GM12878 (cell line): ENCODE data around the gene CACUL1. TPM values are rescaled to one million over a fixed set of nuclear protein-coding genes. Genes with fewer than 3 reads are reported as not detected.

Experiments used
- ATAC-seq: fragments of 200-7000 bp; cut with Tn5 transposase; 3 replicates; pipeline ENCODE4 v1.9.1; 2020; ENCODE audit warnings: mild to moderate bottlenecking, moderate library complexity
- BruUV-seq: library from RNA; stranded (reverse); fragments of 400-500 nt; replicated peaks from 2 replicates; lab custom pipeline; 2021; lab: Mats Ljungman, UMichigan
- CTCF ChIA-PET: fragments of 300-600 bp; sonication (Branson Sonifier 250); formaldehyde crosslinking; extraction: SDS; loops from one replicate; lab custom pipeline; 2021; ENCODE audit warnings: inconsistent platforms; lab: Yijun Ruan, JAX
- POLR2A ChIA-PET: fragments of 350-600 bp; formaldehyde crosslinking; extraction: SDS; loops from one replicate; lab custom pipeline; 2021; ENCODE audit warnings: inconsistent platforms; lab: Charles Lee
- RAD21 ChIA-PET: fragments of 300-600 bp; sonication (Branson Sonifier 250); formaldehyde crosslinking; loops from one replicate; lab custom pipeline; 2023; ENCODE audit warnings: antibody characterized with exemption; ENCODE audit not compliant: unreplicated experiment; lab: Charles Lee
- SMC1A ChIA-PET: fragments of 300-600 bp; sonication (Branson Sonifier 250); formaldehyde crosslinking; loops from one replicate; lab custom pipeline; 2023; ENCODE audit not compliant: unreplicated experiment, uncharacterized antibody; lab: Charles Lee
- DNase-seq: peaks from one replicate; pipeline ENCODE4 v3.0.0-alpha.2; 2011; ENCODE audit warnings: low read depth, low spot score
- FAIRE-seq: peaks from 3 replicates; lab custom pipeline; 2011; peaks lifted over from hg19 to GRCh38; lab: Jason Lieb, UNC
- H2AFZ ChIP-seq: 2 replicates; pipeline ENCODE4 v1.6.0; 2011; ENCODE audit warnings: low read depth, low read length, control low read depth; ENCODE audit not compliant: control insufficient read depth
- H3K27ac ChIP-seq: 2 replicates; pipeline ENCODE4 v1.5.1; 2011; ENCODE audit warnings: control low read depth; ENCODE audit not compliant: control insufficient read depth, insufficient read depth
- H3K27me3 ChIP-seq, 2 experiments: replicated peaks in 1 of 2; 2 replicates each; pipeline versions ENCODE4 v1.6.0 to v1.6.1; 2011; ENCODE audit warnings: low read length in 1 of 2; ENCODE audit not compliant: control insufficient read depth in 2 of 2, insufficient read depth in 2 of 2
- H3K36me3 ChIP-seq, 2 experiments: 2 replicates each; pipeline ENCODE4 v1.5.1; 2011; ENCODE audit warnings: low read length in 1 of 2; ENCODE audit not compliant: control insufficient read depth in 2 of 2, insufficient read depth in 2 of 2
- H3K4me1 ChIP-seq: 2 replicates; pipeline ENCODE4 v1.6.1; 2011; ENCODE audit warnings: mild to moderate bottlenecking, low read length, moderate library complexity, mixed read lengths; ENCODE audit not compliant: control insufficient read depth, insufficient read depth
- H3K4me2 ChIP-seq: 2 replicates; pipeline ENCODE4 v1.6.0; 2011; ENCODE audit warnings: control low read depth; ENCODE audit not compliant: control insufficient read depth, insufficient read depth
- H3K4me3 ChIP-seq: fragments of 200-600 bp; sonication (generic); 2 replicates; pipeline ENCODE4 v1.5.1; 2016
- H3K79me2 ChIP-seq: 2 replicates; pipeline ENCODE4 v1.6.0; 2011; ENCODE audit warnings: low read length; ENCODE audit not compliant: control insufficient read depth, insufficient read depth
- H3K9ac ChIP-seq: 2 replicates; pipeline ENCODE4 v1.8.0; 2011; ENCODE audit warnings: low read length, control low read depth, mixed read lengths; ENCODE audit not compliant: control insufficient read depth, insufficient read depth
- H3K9me3 ChIP-seq: replicated peaks from 3 replicates; pipeline ENCODE4 v1.5.1; 2011; ENCODE audit warnings: mild to moderate bottlenecking, low read length; ENCODE audit not compliant: control insufficient read depth, insufficient read depth
- H4K20me1 ChIP-seq: 2 replicates; pipeline ENCODE4 v1.6.0; 2011; ENCODE audit not compliant: control insufficient read depth, insufficient read depth
- ASH2L ChIP-seq: fragments of 300-600, 200-600 bp; sonication (generic); IDR thresholded peaks from 2 replicates; pipeline ENCODE4 v1.6.1; 2017; ENCODE audit warnings: low read depth, mild to moderate bottlenecking, borderline replicate concordance
- BCL11A ChIP-seq: IDR thresholded peaks from 2 replicates; pipeline ENCODE4 v1.6.1; 2011; ENCODE audit warnings: low read depth, low read length
- CBX3 ChIP-seq: fragments of 200-600 bp; sonication (generic); IDR thresholded peaks from 2 replicates; pipeline ENCODE4 v1.6.1; 2016; ENCODE audit warnings: low read depth, borderline replicate concordance
- MYC ChIP-seq: IDR thresholded peaks from 2 replicates; pipeline ENCODE4 v1.6.1; 2011; ENCODE audit warnings: mild to moderate bottlenecking, low read length, moderate library complexity, inconsistent platforms; ENCODE audit not compliant: insufficient read depth, insufficient replicate concordance, insufficient read length, severe bottlenecking
- SIX5 ChIP-seq: IDR thresholded peaks from 2 replicates; pipeline ENCODE4 v1.6.1; 2011; ENCODE audit warnings: mild to moderate bottlenecking, low read depth, low read length, moderate library complexity; ENCODE audit not compliant: severe bottlenecking
- SPI1 ChIP-seq: IDR thresholded peaks from 2 replicates; pipeline ENCODE4 v1.6.1; 2011; ENCODE audit warnings: low read depth, mild to moderate bottlenecking, low read length, moderate library complexity, borderline replicate concordance; ENCODE audit not compliant: insufficient read depth
- ZNF207 ChIP-seq: fragments of 450-650 bp; IDR thresholded peaks from 2 replicates; pipeline ENCODE4 v1.6.1; 2014; ENCODE audit warnings: antibody characterized with exemption, mild to moderate bottlenecking, borderline replicate concordance
- ZZZ3 ChIP-seq: IDR thresholded peaks from 2 replicates; pipeline ENCODE4 v1.6.1; 2011; ENCODE audit warnings: low read depth; ENCODE audit not compliant: control insufficient read depth, insufficient read length
- WGBS: methylation state at CpG from one replicate; pipeline ENCODE4 v1.1.6; 2016; ENCODE audit warnings: low lambda C conversion rate; ENCODE audit not compliant: insufficient replicate concordance, insufficient coverage; ENCODE audit errors: missing lambda C conversion rate; 5-methylcytosine and 5-hydroxymethylcytosine counted together
- in situ Hi-C: fragments of 300-500 bp; cut with MboI; formaldehyde crosslinking; loops from 9 replicates; pipeline ENCODE4 v1.14.3; 2018; ENCODE audit warnings: mixed read lengths
- intact Hi-C: fragments of 100-400 bp; cut with micrococcal nuclease; formaldehyde crosslinking; loops from one replicate; pipeline ENCODE4 v1.14.2; 2022; ENCODE audit not compliant: unreplicated experiment
- polyA plus RNA-seq, 11 experiments: library from polyadenylated mRNA; depleted of rRNA in 4 of 11; unstranded in 6 of 11; stranded (reverse) in 5 of 11; fragments of >200 nt; fragmentation: Nextera tagmentation in 4 of 11; fragmentation: Illumina TruSeq in 1 of 11; extraction: Ambion mirVana in 4 of 11; extraction: Trizol in 1 of 11; gene quantifications; 1 replicate in 1 of 11; 2 replicates in 10 of 11; pipeline versions ENCODE4 v1.2.1 to v1.2.3, GENCODE V29; 2011 to 2016; ENCODE audit warnings: inconsistent platforms in 2 of 11, missing spikeins in 2 of 11, low read depth in 1 of 11
- total RNA-seq, 4 experiments: library from RNA; depleted of rRNA in 3 of 4; stranded (reverse); fragments of >200 nt in 3 of 4; fragmentation: Illumina TruSeq in 1 of 4; extraction: Trizol in 1 of 4; gene quantifications; 2 replicates each; pipeline versions ENCODE4 v1.2.1 to v1.2.3, GENCODE V29; 2013 to 2021
- TF ChIP-seq, protein P1 (sequence below): fragments of 450-650 bp; IDR thresholded peaks from 2 replicates; pipeline ENCODE4 v1.6.1; 2017; ENCODE audit warnings: mild to moderate bottlenecking
- TF ChIP-seq, protein P2 (sequence below): fragments of 450-650 bp; IDR thresholded peaks from 2 replicates; pipeline ENCODE4 v1.6.1; 2017; ENCODE audit warnings: mild to moderate bottlenecking, moderate library complexity
- TF ChIP-seq, protein P3 (sequence below): fragments of 450-650 bp; IDR thresholded peaks from 2 replicates; pipeline ENCODE4 v1.6.1; 2018; ENCODE audit warnings: mild to moderate bottlenecking, low read depth, moderate library complexity; ENCODE audit not compliant: partially characterized antibody
- TF ChIP-seq, protein P4 (sequence below): IDR thresholded peaks from 2 replicates; pipeline ENCODE4 v1.6.1; 2012; ENCODE audit warnings: low read depth, low read length, improper control_type of control experiment

The CACUL1 gene
- total and polyA plus RNA-seq, 10 of the 15 experiments (the other 5 are each of a cell fraction or from before 2014, with no cell fraction given) = 7.4 to 23.2 (median 13.0) TPM

DNA sequence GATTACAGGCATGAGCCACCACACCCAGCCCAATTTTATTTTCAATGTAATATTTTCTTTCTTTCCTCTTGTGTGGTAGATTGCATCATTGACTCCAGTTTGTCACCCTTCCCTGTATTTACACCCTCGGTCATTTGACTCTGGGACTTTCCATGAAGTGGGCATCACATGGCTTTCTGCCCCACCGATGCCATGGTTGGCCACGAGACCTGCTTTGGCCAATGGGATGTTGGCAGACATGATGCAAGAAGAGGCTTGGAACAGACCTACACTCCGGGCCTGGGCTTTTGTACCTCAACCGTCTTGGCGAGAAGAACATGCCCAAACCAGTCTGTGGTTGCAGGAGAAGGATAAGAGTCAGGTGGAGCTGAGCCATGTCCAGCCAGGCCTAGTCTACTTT, 38.8 kb upstream of the CACUL1 start (continued):
- TF ChIP-seq, protein P1, sequence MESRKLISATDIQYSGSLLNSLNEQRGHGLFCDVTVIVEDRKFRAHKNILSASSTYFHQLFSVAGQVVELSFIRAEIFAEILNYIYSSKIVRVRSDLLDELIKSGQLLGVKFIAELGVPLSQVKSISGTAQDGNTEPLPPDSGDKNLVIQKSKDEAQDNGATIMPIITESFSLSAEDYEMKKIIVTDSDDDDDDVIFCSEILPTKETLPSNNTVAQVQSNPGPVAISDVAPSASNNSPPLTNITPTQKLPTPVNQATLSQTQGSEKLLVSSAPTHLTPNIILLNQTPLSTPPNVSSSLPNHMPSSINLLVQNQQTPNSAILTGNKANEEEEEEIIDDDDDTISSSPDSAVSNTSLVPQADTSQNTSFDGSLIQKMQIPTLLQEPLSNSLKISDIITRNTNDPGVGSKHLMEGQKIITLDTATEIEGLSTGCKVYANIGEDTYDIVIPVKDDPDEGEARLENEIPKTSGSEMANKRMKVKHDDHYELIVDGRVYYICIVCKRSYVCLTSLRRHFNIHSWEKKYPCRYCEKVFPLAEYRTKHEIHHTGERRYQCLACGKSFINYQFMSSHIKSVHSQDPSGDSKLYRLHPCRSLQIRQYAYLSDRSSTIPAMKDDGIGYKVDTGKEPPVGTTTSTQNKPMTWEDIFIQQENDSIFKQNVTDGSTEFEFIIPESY = no peak

GRCh38 chr10:118792526-118792925, 37.8 kb upstream of the CACUL1 start:
- Histone ChIP-seq H3K9me3 (no peaks in the 10 kb centered on the region; the same call in 2 of the 3 replicates), H3K4me2 (no peak overlapping the region), H3K4me3 (no peak overlapping the region), H3K79me2 (no peaks in the 10 kb centered on the region), H3K36me3 (no peaks in the 10 kb centered on the region), H4K20me1 (no peaks in the 10 kb centered on the region), H3K27me3 (no peaks in the 10 kb centered on the region; a peak in 1 of 4 replicates), H3K9ac (no peak overlapping the region), H3K4me1 (no peaks in the 10 kb centered on the region), H2AFZ (no peak overlapping the region), H3K27ac (no peak overlapping the region)
- ATAC-seq (no peak), DNase-seq (no peak), FAIRE-seq (no peak)
- ChIA-PET RAD21 (no interaction called here), SMC1A (no interaction called here), POLR2A (no interaction called here), CTCF (no interaction called here)
- no TSS peak for BruUV-seq
- 0% methylated on average over 1 of the region's 1 CpG for WGBS
- in situ Hi-C loops = no loop called here
- no peak for TF ChIP-seq MYC
- TF ChIP-seq CBX3 = no peak
- no peak for TF ChIP-seq ZNF207
- TF ChIP-seq, protein P2, sequence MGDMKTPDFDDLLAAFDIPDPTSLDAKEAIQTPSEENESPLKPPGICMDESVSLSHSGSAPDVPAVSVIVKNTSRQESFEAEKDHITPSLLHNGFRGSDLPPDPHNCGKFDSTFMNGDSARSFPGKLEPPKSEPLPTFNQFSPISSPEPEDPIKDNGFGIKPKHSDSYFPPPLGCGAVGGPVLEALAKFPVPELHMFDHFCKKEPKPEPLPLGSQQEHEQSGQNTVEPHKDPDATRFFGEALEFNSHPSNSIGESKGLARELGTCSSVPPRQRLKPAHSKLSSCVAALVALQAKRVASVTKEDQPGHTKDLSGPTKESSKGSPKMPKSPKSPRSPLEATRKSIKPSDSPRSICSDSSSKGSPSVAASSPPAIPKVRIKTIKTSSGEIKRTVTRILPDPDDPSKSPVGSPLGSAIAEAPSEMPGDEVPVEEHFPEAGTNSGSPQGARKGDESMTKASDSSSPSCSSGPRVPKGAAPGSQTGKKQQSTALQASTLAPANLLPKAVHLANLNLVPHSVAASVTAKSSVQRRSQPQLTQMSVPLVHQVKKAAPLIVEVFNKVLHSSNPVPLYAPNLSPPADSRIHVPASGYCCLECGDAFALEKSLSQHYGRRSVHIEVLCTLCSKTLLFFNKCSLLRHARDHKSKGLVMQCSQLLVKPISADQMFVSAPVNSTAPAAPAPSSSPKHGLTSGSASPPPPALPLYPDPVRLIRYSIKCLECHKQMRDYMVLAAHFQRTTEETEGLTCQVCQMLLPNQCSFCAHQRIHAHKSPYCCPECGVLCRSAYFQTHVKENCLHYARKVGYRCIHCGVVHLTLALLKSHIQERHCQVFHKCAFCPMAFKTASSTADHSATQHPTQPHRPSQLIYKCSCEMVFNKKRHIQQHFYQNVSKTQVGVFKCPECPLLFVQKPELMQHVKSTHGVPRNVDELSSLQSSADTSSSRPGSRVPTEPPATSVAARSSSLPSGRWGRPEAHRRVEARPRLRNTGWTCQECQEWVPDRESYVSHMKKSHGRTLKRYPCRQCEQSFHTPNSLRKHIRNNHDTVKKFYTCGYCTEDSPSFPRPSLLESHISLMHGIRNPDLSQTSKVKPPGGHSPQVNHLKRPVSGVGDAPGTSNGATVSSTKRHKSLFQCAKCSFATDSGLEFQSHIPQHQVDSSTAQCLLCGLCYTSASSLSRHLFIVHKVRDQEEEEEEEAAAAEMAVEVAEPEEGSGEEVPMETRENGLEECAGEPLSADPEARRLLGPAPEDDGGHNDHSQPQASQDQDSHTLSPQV = no peak
- no peak for TF ChIP-seq ZZZ3
- TF ChIP-seq BCL11A = no peak
- no peak for TF ChIP-seq SIX5
- TF ChIP-seq, protein P3, sequence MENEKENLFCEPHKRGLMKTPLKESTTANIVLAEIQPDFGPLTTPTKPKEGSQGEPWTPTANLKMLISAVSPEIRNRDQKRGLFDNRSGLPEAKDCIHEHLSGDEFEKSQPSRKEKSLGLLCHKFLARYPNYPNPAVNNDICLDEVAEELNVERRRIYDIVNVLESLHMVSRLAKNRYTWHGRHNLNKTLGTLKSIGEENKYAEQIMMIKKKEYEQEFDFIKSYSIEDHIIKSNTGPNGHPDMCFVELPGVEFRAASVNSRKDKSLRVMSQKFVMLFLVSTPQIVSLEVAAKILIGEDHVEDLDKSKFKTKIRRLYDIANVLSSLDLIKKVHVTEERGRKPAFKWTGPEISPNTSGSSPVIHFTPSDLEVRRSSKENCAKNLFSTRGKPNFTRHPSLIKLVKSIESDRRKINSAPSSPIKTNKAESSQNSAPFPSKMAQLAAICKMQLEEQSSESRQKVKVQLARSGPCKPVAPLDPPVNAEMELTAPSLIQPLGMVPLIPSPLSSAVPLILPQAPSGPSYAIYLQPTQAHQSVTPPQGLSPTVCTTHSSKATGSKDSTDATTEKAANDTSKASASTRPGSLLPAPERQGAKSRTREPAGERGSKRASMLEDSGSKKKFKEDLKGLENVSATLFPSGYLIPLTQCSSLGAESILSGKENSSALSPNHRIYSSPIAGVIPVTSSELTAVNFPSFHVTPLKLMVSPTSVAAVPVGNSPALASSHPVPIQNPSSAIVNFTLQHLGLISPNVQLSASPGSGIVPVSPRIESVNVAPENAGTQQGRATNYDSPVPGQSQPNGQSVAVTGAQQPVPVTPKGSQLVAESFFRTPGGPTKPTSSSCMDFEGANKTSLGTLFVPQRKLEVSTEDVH = no peak
- TF ChIP-seq ASH2L = no peak
- TF ChIP-seq SPI1 = no peak
- TF ChIP-seq, protein P4, sequence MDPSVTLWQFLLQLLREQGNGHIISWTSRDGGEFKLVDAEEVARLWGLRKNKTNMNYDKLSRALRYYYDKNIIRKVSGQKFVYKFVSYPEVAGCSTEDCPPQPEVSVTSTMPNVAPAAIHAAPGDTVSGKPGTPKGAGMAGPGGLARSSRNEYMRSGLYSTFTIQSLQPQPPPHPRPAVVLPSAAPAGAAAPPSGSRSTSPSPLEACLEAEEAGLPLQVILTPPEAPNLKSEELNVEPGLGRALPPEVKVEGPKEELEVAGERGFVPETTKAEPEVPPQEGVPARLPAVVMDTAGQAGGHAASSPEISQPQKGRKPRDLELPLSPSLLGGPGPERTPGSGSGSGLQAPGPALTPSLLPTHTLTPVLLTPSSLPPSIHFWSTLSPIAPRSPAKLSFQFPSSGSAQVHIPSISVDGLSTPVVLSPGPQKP = no peak
- intact Hi-C loops = no loop called here
